ENCODE results near the gene PRPF6. TPM values are rescaled to one million over a fixed set of nuclear protein-coding genes. Genes with fewer than 3 reads are reported as not detected.

Gene PRPF6
- total and polyA plus RNA-seq, 2 of the 13 experiments (the other 11 are each of a cell fraction or from before 2014, with no cell fraction given) = 63.7 to 101 TPM

- no peak for TF ChIP-seq MAFG (CRISPR knock-in tag; IDR thresholded peaks at IDR 0.05)
- no peak for TF ChIP-seq NONO (IDR thresholded peaks at IDR 0.05)
- TF ChIP-seq NONO (CRISPR knock-in tag; conservative IDR thresholded peaks at IDR 0.05) = no peak
- TF ChIP-seq ZNF513 (CRISPR knock-in tag; conservative IDR thresholded peaks at IDR 0.05) = no peak
- no peak for TF ChIP-seq CHD2 (IDR thresholded peaks at IDR 0.05; ENCODE audit: low read depth, low read length)
- TF ChIP-seq ZNF362 (CRISPR knock-in tag; IDR thresholded peaks at IDR 0.05; ENCODE audit: borderline replicate concordance) = no peak
- TF ChIP-seq ZNF704 (CRISPR knock-in tag; IDR thresholded peaks at IDR 0.05; ENCODE audit: borderline replicate concordance) = 0 out of 2 replicates have a peak, but pooled peaks have one; percentile 25
- TF ChIP-seq RFX1 (IDR thresholded peaks at IDR 0.05) = no peak
- TF ChIP-seq KDM4B (CRISPR knock-in tag; IDR thresholded peaks at IDR 0.05) = no peak
- no peak; the same call in 1 of the 2 replicates for TF ChIP-seq RERE (CRISPR knock-in tag; IDR thresholded peaks at IDR 0.05; ENCODE audit: low read depth)
- TF ChIP-seq FOXK2 (IDR thresholded peaks at IDR 0.05) = no peak
- no peak for TF ChIP-seq KLF13 (CRISPR knock-in tag; IDR thresholded peaks at IDR 0.05)
- no peak for TF ChIP-seq ZNF234 (CRISPR knock-in tag; conservative IDR thresholded peaks at IDR 0.05)
- no peak; the same call in 1 of the 2 replicates for TF ChIP-seq MYPOP (CRISPR knock-in tag; IDR thresholded peaks at IDR 0.05)
- peak; percentile 90; the same call in 1 of the 2 replicates for TF ChIP-seq ZNF891 (CRISPR knock-in tag; IDR thresholded peaks at IDR 0.05)
- no peak for TF ChIP-seq ZNF205 (CRISPR knock-in tag; IDR thresholded peaks at IDR 0.05)
Observed at GRCh38 chr20:64023361-64024140, 42.6 kb downstream of the PRPF6 start (continued).

All from HepG2 (cell line).